GM12878 (cell line): ENCODE results near the gene HDAC7. TPM values are rescaled to one million over a fixed set of nuclear protein-coding genes. Genes with fewer than 3 reads are reported as not detected.

ENCODE experiments used
- ATAC-seq: fragments of 200-7000 bp; cut with Tn5 transposase; 3 replicates; pipeline ENCODE4 v1.9.1; 2020; ENCODE audit warnings: mild to moderate bottlenecking, moderate library complexity
- BruUV-seq: library from RNA; stranded (reverse); fragments of 400-500 nt; replicated peaks from 2 replicates; lab custom pipeline; 2021; lab: Mats Ljungman, UMichigan
- CTCF ChIA-PET: fragments of 300-600 bp; sonication (Branson Sonifier 250); formaldehyde crosslinking; extraction: SDS; loops from one replicate; lab custom pipeline; 2021; ENCODE audit warnings: inconsistent platforms; lab: Yijun Ruan, JAX
- POLR2A ChIA-PET: fragments of 350-600 bp; formaldehyde crosslinking; extraction: SDS; loops from one replicate; lab custom pipeline; 2021; ENCODE audit warnings: inconsistent platforms; lab: Charles Lee
- RAD21 ChIA-PET: fragments of 300-600 bp; sonication (Branson Sonifier 250); formaldehyde crosslinking; loops from one replicate; lab custom pipeline; 2023; ENCODE audit warnings: antibody characterized with exemption; ENCODE audit not compliant: unreplicated experiment; lab: Charles Lee
- SMC1A ChIA-PET: fragments of 300-600 bp; sonication (Branson Sonifier 250); formaldehyde crosslinking; loops from one replicate; lab custom pipeline; 2023; ENCODE audit not compliant: unreplicated experiment, uncharacterized antibody; lab: Charles Lee
- DNase-seq: peaks from one replicate; pipeline ENCODE4 v3.0.0-alpha.2; 2011; ENCODE audit warnings: low read depth, low spot score
- FAIRE-seq: peaks from 3 replicates; lab custom pipeline; 2011; peaks lifted over from hg19 to GRCh38; lab: Jason Lieb, UNC
- H2AFZ ChIP-seq: 2 replicates; pipeline ENCODE4 v1.6.0; 2011; ENCODE audit warnings: low read depth, low read length, control low read depth; ENCODE audit not compliant: control insufficient read depth
- H3K27ac ChIP-seq: 2 replicates; pipeline ENCODE4 v1.5.1; 2011; ENCODE audit warnings: control low read depth; ENCODE audit not compliant: control insufficient read depth, insufficient read depth
- H3K27me3 ChIP-seq, 2 experiments: replicated peaks in 1 of 2; 2 replicates each; pipeline versions ENCODE4 v1.6.0 to v1.6.1; 2011; ENCODE audit warnings: low read length in 1 of 2; ENCODE audit not compliant: control insufficient read depth in 2 of 2, insufficient read depth in 2 of 2
- H3K36me3 ChIP-seq, 2 experiments: 2 replicates each; pipeline ENCODE4 v1.5.1; 2011; ENCODE audit warnings: low read length in 1 of 2; ENCODE audit not compliant: control insufficient read depth in 2 of 2, insufficient read depth in 2 of 2
- H3K4me1 ChIP-seq: 2 replicates; pipeline ENCODE4 v1.6.1; 2011; ENCODE audit warnings: mild to moderate bottlenecking, low read length, moderate library complexity, mixed read lengths; ENCODE audit not compliant: control insufficient read depth, insufficient read depth
- H3K4me2 ChIP-seq: 2 replicates; pipeline ENCODE4 v1.6.0; 2011; ENCODE audit warnings: control low read depth; ENCODE audit not compliant: control insufficient read depth, insufficient read depth
- H3K4me3 ChIP-seq: fragments of 200-600 bp; sonication (generic); 2 replicates; pipeline ENCODE4 v1.5.1; 2016
- H3K79me2 ChIP-seq: 2 replicates; pipeline ENCODE4 v1.6.0; 2011; ENCODE audit warnings: low read length; ENCODE audit not compliant: control insufficient read depth, insufficient read depth
- H3K9ac ChIP-seq: 2 replicates; pipeline ENCODE4 v1.8.0; 2011; ENCODE audit warnings: low read length, control low read depth, mixed read lengths; ENCODE audit not compliant: control insufficient read depth, insufficient read depth
- H3K9me3 ChIP-seq: replicated peaks from 3 replicates; pipeline ENCODE4 v1.5.1; 2011; ENCODE audit warnings: mild to moderate bottlenecking, low read length; ENCODE audit not compliant: control insufficient read depth, insufficient read depth
- H4K20me1 ChIP-seq: 2 replicates; pipeline ENCODE4 v1.6.0; 2011; ENCODE audit not compliant: control insufficient read depth, insufficient read depth
- CHD4 ChIP-seq: fragments of 200-600 bp; sonication (generic); IDR thresholded peaks from 2 replicates; pipeline ENCODE4 v1.6.1; 2016; ENCODE audit warnings: mild to moderate bottlenecking
- ELK1 ChIP-seq: IDR thresholded peaks from 2 replicates; pipeline ENCODE4 v1.6.1; 2012; ENCODE audit warnings: low read depth, low read length, improper control_type of control experiment
- FOXK2 ChIP-seq: fragments of 450-650 bp; IDR thresholded peaks from 2 replicates; pipeline ENCODE4 v1.6.1; 2017; ENCODE audit warnings: mild to moderate bottlenecking, moderate library complexity
- FOXM1 ChIP-seq: IDR thresholded peaks from 2 replicates; pipeline ENCODE4 v1.6.1; 2012; ENCODE audit warnings: low read depth, mild to moderate bottlenecking, inconsistent platforms, low read length, moderate library complexity
- HDAC2 ChIP-seq: fragments of 200-600 bp; sonication (generic); IDR thresholded peaks from 2 replicates; pipeline ENCODE4 v1.6.1; 2017
- JUNB ChIP-seq: IDR thresholded peaks from 2 replicates; pipeline ENCODE4 v1.6.1; 2016; ENCODE audit warnings: antibody characterized with exemption, mild to moderate bottlenecking
- PAX5 ChIP-seq: IDR thresholded peaks from 2 replicates; pipeline ENCODE4 v1.6.1; 2011; ENCODE audit warnings: low read depth, low read length, borderline replicate concordance
- TCF3 ChIP-seq: IDR thresholded peaks from 2 replicates; pipeline ENCODE4 v1.6.1; 2012; ENCODE audit warnings: low read depth, mild to moderate bottlenecking, low read length, borderline replicate concordance; ENCODE audit not compliant: insufficient read depth
- ZNF622 ChIP-seq: fragments of 450-650 bp; IDR thresholded peaks from 2 replicates; pipeline ENCODE4 v1.6.1; 2017; ENCODE audit warnings: mild to moderate bottlenecking, inconsistent platforms
- ZNF687 ChIP-seq: fragments of 450-650 bp; IDR thresholded peaks from 2 replicates; pipeline ENCODE4 v1.6.1; 2017; ENCODE audit warnings: mild to moderate bottlenecking, moderate library complexity
- WGBS: methylation state at CpG from one replicate; pipeline ENCODE4 v1.1.6; 2016; ENCODE audit warnings: low lambda C conversion rate; ENCODE audit not compliant: insufficient replicate concordance, insufficient coverage; ENCODE audit errors: missing lambda C conversion rate; 5-methylcytosine and 5-hydroxymethylcytosine counted together
- in situ Hi-C: fragments of 300-500 bp; cut with MboI; formaldehyde crosslinking; loops from 9 replicates; pipeline ENCODE4 v1.14.3; 2018; ENCODE audit warnings: mixed read lengths
- intact Hi-C: fragments of 100-400 bp; cut with micrococcal nuclease; formaldehyde crosslinking; loops from one replicate; pipeline ENCODE4 v1.14.2; 2022; ENCODE audit not compliant: unreplicated experiment
- polyA plus RNA-seq, 11 experiments: library from polyadenylated mRNA; depleted of rRNA in 4 of 11; unstranded in 6 of 11; stranded (reverse) in 5 of 11; fragments of >200 nt; fragmentation: Nextera tagmentation in 4 of 11; fragmentation: Illumina TruSeq in 1 of 11; extraction: Ambion mirVana in 4 of 11; extraction: Trizol in 1 of 11; gene quantifications; 1 replicate in 1 of 11; 2 replicates in 10 of 11; pipeline versions ENCODE4 v1.2.1 to v1.2.3, GENCODE V29; 2011 to 2016; ENCODE audit warnings: inconsistent platforms in 2 of 11, missing spikeins in 2 of 11, low read depth in 1 of 11
- total RNA-seq, 4 experiments: library from RNA; depleted of rRNA in 3 of 4; stranded (reverse); fragments of >200 nt in 3 of 4; fragmentation: Illumina TruSeq in 1 of 4; extraction: Trizol in 1 of 4; gene quantifications; 2 replicates each; pipeline versions ENCODE4 v1.2.1 to v1.2.3, GENCODE V29; 2013 to 2021
- TF ChIP-seq, protein P1 (sequence below): fragments of 450-650 bp; conservative IDR thresholded peaks from 2 replicates; pipeline ENCODE4 v1.6.1; 2017; ENCODE audit warnings: mild to moderate bottlenecking, moderate library complexity
- TF ChIP-seq, protein P2 (sequence below): fragments of 450-650 bp; IDR thresholded peaks from 2 replicates; pipeline ENCODE4 v1.6.1; 2017; ENCODE audit warnings: mild to moderate bottlenecking, low read depth, inconsistent platforms; ENCODE audit not compliant: poor library complexity, severe bottlenecking

The HDAC7 gene
- total and polyA plus RNA-seq, 10 of the 15 experiments (the other 5 are each of a cell fraction or from before 2014, with no cell fraction given): 0.47 to 18.3 (median 5.4) TPM

GRCh38 chr12:47799357-47799955 lies 20.2 kb downstream of the HDAC7 start:
- no peaks in the 10 kb centered on the region for H4K20me1 ChIP-seq
- ChIA-PET CTCF (interaction anchor here (1.7 to 7.9 kb wide), 3 partner anchors 18 to 84 kb away, joined by 5 to 215 read pairs (median 11); no protein-coding TSS in a partner anchor), SMC1A (interaction anchor here (2.9 to 4.0 kb wide), 3 partner anchors 7 to 38 kb away, joined by 11 to 43 read pairs (median 13); no protein-coding TSS in a partner anchor), RAD21 (interaction anchor here (7.5 kb wide), 1 partner anchor 38 kb away, joined by 166 read pairs; no protein-coding TSS in a partner anchor), POLR2A (interaction anchor here (1.5 kb wide), 1 partner anchor 8 kb away, joined by 4 read pairs; no protein-coding TSS in a partner anchor)
- DNase-seq (no peak), ATAC-seq (no peak), FAIRE-seq (no peak)
- H3K79me2 ChIP-seq: no peaks in the 10 kb centered on the region; the same call in 1 of the 2 replicates
- in situ Hi-C loops (no loop called here), intact Hi-C loops (no loop called here)
- no peak overlapping the region for H3K4me2 ChIP-seq
- H3K4me3 ChIP-seq: no peak overlapping the region
- no peaks in the 10 kb centered on the region; a peak in 2 of 4 replicates for H3K36me3 ChIP-seq
- no peak overlapping the region for H2AFZ ChIP-seq
- H3K27ac ChIP-seq: no peak overlapping the region
- no peaks in the 10 kb centered on the region for H3K9me3 ChIP-seq
- 79% methylated on average over 7 of the region's 7 CpGs for WGBS
- H3K27me3 ChIP-seq: no peaks in the 10 kb centered on the region; a peak in 1 of 4 replicates
- no TSS peak for BruUV-seq
- peaks cover 16% of the 10 kb centered on the region for H3K4me1 ChIP-seq
- H3K9ac ChIP-seq: no peak overlapping the region
- TF ChIP-seq FOXM1 (no peak), ZNF687 (no peak), PAX5 (no peak), JUNB (no peak), TCF3 (no peak), HDAC2 (no peak), ELK1 (no peak), CHD4 (no peak), FOXK2 (no peak), ZNF622 (no peak)
- TF ChIP-seq, protein P1, sequence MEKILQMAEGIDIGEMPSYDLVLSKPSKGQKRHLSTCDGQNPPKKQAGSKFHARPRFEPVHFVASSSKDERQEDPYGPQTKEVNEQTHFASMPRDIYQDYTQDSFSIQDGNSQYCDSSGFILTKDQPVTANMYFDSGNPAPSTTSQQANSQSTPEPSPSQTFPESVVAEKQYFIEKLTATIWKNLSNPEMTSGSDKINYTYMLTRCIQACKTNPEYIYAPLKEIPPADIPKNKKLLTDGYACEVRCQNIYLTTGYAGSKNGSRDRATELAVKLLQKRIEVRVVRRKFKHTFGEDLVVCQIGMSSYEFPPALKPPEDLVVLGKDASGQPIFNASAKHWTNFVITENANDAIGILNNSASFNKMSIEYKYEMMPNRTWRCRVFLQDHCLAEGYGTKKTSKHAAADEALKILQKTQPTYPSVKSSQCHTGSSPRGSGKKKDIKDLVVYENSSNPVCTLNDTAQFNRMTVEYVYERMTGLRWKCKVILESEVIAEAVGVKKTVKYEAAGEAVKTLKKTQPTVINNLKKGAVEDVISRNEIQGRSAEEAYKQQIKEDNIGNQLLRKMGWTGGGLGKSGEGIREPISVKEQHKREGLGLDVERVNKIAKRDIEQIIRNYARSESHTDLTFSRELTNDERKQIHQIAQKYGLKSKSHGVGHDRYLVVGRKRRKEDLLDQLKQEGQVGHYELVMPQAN: no peak
- TF ChIP-seq, protein P2, sequence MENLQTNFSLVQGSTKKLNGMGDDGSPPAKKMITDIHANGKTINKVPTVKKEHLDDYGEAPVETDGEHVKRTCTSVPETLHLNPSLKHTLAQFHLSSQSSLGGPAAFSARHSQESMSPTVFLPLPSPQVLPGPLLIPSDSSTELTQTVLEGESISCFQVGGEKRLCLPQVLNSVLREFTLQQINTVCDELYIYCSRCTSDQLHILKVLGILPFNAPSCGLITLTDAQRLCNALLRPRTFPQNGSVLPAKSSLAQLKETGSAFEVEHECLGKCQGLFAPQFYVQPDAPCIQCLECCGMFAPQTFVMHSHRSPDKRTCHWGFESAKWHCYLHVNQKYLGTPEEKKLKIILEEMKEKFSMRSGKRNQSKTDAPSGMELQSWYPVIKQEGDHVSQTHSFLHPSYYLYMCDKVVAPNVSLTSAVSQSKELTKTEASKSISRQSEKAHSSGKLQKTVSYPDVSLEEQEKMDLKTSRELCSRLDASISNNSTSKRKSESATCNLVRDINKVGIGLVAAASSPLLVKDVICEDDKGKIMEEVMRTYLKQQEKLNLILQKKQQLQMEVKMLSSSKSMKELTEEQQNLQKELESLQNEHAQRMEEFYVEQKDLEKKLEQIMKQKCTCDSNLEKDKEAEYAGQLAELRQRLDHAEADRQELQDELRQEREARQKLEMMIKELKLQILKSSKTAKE: no peak
